ENCODE data around the gene NRCAM. TPM values are rescaled to one million over a fixed set of nuclear protein-coding genes. Genes with fewer than 3 reads are reported as not detected.

The NRCAM gene
- total RNA-seq, 6 experiments from 2014 or later, result 0.27 to 0.51 (median 0.40) TPM

- Mint-ChIP-seq H3K36me3 (ENCODE audit: low read depth) (no peaks in the 10 kb centered on the region), H3K4me1 (ENCODE audit: low read depth) (no peaks in the 10 kb centered on the region), H3K27ac (no peak overlapping the region), H3K4me3 (no peak overlapping the region), H3K9me3 (no peaks in the 10 kb centered on the region), H3K27me3 (ENCODE audit: insufficient read depth) (peaks cover 21% of the 10 kb centered on the region)
- no peak for DNase-seq
- TF ChIP-seq CTCF (IDR thresholded peaks at IDR 0.05), result no peak
Measured at GRCh38 chr7:108287857-108288256, 168.4 kb downstream of the NRCAM start.

- Mint-ChIP-seq H3K4me3 (no peak overlapping the region), H3K9me3 (no peaks in the 10 kb centered on the region), H3K27me3 (ENCODE audit: insufficient read depth) (peaks cover 18% of the 10 kb centered on the region), H3K36me3 (ENCODE audit: low read depth) (no peaks in the 10 kb centered on the region), H3K4me1 (ENCODE audit: low read depth) (no peaks in the 10 kb centered on the region), H3K27ac (no peak overlapping the region)
- no peak for DNase-seq
- TF ChIP-seq CTCF (IDR thresholded peaks at IDR 0.05), result no peak
Measured at GRCh38 chr7:108286290-108286904, 169.8 kb downstream of the NRCAM start.

GRCh38 chr7:108285778-108286177, 170.5 kb downstream of the NRCAM start:
- no peak for DNase-seq
- H3K9me3 Mint-ChIP-seq, result no peaks in the 10 kb centered on the region
- H3K27ac Mint-ChIP-seq, result no peak overlapping the region
- TF ChIP-seq CTCF (IDR thresholded peaks at IDR 0.05), result no peak
- no peaks in the 10 kb centered on the region for H3K36me3 Mint-ChIP-seq (ENCODE audit: low read depth)
- H3K4me3 Mint-ChIP-seq, result no peak overlapping the region
- peaks cover 17% of the 10 kb centered on the region for H3K27me3 Mint-ChIP-seq (ENCODE audit: insufficient read depth)
- no peaks in the 10 kb centered on the region for H3K4me1 Mint-ChIP-seq (ENCODE audit: low read depth)

GRCh38 chr7:108285003-108285368, 171.2 kb downstream of the NRCAM start:
- Mint-ChIP-seq H3K27ac (no peak overlapping the region), H3K4me1 (ENCODE audit: low read depth) (no peaks in the 10 kb centered on the region), H3K4me3 (no peak overlapping the region), H3K27me3 (ENCODE audit: insufficient read depth) (peaks cover 17% of the 10 kb centered on the region), H3K9me3 (no peaks in the 10 kb centered on the region), H3K36me3 (ENCODE audit: low read depth) (no peaks in the 10 kb centered on the region)
- TF ChIP-seq CTCF (IDR thresholded peaks at IDR 0.05), result no peak
- no peak for DNase-seq

- H3K36me3 Mint-ChIP-seq (ENCODE audit: low read depth), result no peaks in the 10 kb centered on the region
- no peak overlapping the region for H3K27ac Mint-ChIP-seq
Measured at GRCh38 chr7:108284349-108285002, 171.8 kb downstream of the NRCAM start.

More at GRCh38 chr7:108284349-108285002, 171.8 kb downstream of the NRCAM start:
- Mint-ChIP-seq H3K9me3 (no peaks in the 10 kb centered on the region), H3K4me3 (no peak overlapping the region), H3K4me1 (ENCODE audit: low read depth) (no peaks in the 10 kb centered on the region), H3K27me3 (ENCODE audit: insufficient read depth) (peaks cover 17% of the 10 kb centered on the region)
- no peak for DNase-seq
- no peak for TF ChIP-seq CTCF (IDR thresholded peaks at IDR 0.05)
